MM.1S (cell line): ENCODE results near the gene P2RX2.

Experiments used
- CTCF ChIP-seq: fragments of 300-600 bp; sonication (generic); IDR thresholded peaks from 2 replicates; pipeline ENCODE4 v1.5.1; 2016; ENCODE audit warnings: antibody characterized with exemption, low read length, mixed read lengths
- EZH2 ChIP-seq: fragments of 300-600 bp; sonication (generic); optimal IDR thresholded peaks from 2 replicates; pipeline ENCODE3; 2017; ENCODE audit warnings: low read depth, mild to moderate bottlenecking, antibody characterized with exemption, low read length, mixed read lengths
- EZH2phosphoT487 ChIP-seq: fragments of 300-600 bp; sonication (generic); IDR thresholded peaks from 2 replicates; pipeline ENCODE4 v1.6.1; 2018; ENCODE audit warnings: antibody characterized with exemption, low read length

- TF ChIP-seq EZH2, result no peak
- TF ChIP-seq CTCF, result no peak
- no peak for TF ChIP-seq EZH2phosphoT487
These were observed 29.5 kb upstream of the P2RX2 start for GRCh38 chr12:132588821-132589669.
